Measurements from ENCODE around the gene RASAL3.

Gene RASAL3

DNA sequence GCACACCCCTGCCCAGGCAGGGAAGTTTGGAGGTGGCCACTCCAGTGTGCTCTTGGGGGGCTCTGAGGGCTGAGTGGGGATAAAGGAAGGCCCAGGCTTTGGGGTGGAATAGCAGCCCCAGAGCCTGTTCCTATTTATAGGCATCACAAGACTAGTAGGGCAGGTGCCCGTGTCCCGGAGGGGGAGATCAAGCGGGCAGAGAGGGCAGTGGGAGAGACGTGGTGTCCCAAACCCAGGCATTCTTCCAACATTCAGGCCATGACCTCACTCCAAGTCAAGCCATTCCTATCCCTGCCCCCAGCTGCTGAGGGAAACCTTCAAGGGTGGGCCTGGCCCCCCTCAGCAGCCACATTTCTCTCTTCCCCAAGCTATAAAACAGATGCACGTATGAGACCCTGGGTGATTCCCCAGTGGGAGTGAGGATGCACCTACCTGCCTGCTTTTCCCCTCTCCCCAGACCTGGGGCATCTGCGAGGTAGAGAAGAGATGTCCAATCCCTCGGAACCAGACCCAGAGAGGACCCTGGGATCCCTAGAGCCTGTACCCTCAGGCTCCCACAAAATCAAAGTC, 18.5 kb downstream of the RASAL3 start:
- TF ChIP-seq TSHZ2 (CRISPR knock-in tag; IDR thresholded peaks at IDR 0.05) (no peak), PPARA (CRISPR knock-in tag; IDR thresholded peaks at IDR 0.05; ENCODE audit: borderline replicate concordance) (no peak), BACH2 (CRISPR knock-in tag; IDR thresholded peaks at IDR 0.05; ENCODE audit: borderline replicate concordance) (no peak), TCF4 (CRISPR knock-in tag; IDR thresholded peaks at IDR 0.05; ENCODE audit: borderline replicate concordance) (no peak), ZC3H10 (CRISPR knock-in tag; IDR thresholded peaks at IDR 0.05) (no peak), TOX (CRISPR knock-in tag; IDR thresholded peaks at IDR 0.05; ENCODE audit: borderline replicate concordance) (no peak), ARNTL (CRISPR knock-in tag; IDR thresholded peaks at IDR 0.05; ENCODE audit: borderline replicate concordance, low read depth) (no peak), ZNF565 (CRISPR knock-in tag; conservative IDR thresholded peaks at IDR 0.05; ENCODE audit: low read depth) (no peak), ZFP3 (CRISPR knock-in tag; IDR thresholded peaks at IDR 0.05) (no peak), OSR1 (CRISPR knock-in tag; IDR thresholded peaks at IDR 0.05) (no peak), GLIS3 (CRISPR knock-in tag; IDR thresholded peaks at IDR 0.05) (no peak), ISL1 (CRISPR knock-in tag; IDR thresholded peaks at IDR 0.05) (no peak)
- TF ChIP-seq, protein P1, sequence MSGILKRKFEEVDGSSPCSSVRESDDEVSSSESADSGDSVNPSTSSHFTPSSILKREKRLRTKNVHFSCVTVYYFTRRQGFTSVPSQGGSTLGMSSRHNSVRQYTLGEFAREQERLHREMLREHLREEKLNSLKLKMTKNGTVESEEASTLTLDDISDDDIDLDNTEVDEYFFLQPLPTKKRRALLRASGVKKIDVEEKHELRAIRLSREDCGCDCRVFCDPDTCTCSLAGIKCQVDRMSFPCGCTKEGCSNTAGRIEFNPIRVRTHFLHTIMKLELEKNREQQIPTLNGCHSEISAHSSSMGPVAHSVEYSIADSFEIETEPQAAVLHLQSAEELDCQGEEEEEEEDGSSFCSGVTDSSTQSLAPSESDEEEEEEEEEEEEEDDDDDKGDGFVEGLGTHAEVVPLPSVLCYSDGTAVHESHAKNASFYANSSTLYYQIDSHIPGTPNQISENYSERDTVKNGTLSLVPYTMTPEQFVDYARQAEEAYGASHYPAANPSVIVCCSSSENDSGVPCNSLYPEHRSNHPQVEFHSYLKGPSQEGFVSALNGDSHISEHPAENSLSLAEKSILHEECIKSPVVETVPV (CRISPR knock-in tag; IDR thresholded peaks at IDR 0.05): no peak
- TF ChIP-seq, protein P2, sequence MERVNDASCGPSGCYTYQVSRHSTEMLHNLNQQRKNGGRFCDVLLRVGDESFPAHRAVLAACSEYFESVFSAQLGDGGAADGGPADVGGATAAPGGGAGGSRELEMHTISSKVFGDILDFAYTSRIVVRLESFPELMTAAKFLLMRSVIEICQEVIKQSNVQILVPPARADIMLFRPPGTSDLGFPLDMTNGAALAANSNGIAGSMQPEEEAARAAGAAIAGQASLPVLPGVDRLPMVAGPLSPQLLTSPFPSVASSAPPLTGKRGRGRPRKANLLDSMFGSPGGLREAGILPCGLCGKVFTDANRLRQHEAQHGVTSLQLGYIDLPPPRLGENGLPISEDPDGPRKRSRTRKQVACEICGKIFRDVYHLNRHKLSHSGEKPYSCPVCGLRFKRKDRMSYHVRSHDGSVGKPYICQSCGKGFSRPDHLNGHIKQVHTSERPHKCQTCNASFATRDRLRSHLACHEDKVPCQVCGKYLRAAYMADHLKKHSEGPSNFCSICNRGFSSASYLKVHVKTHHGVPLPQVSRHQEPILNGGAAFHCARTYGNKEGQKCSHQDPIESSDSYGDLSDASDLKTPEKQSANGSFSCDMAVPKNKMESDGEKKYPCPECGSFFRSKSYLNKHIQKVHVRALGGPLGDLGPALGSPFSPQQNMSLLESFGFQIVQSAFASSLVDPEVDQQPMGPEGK (CRISPR knock-in tag; IDR thresholded peaks at IDR 0.05; ENCODE audit: borderline replicate concordance): no peak
- no peak for ATAC-seq

GRCh38 chr19:15445227-15445605, 19.1 kb downstream of the RASAL3 start:
- TF ChIP-seq TCF4 (CRISPR knock-in tag; IDR thresholded peaks at IDR 0.05; ENCODE audit: borderline replicate concordance): no peak
- no peak for TF ChIP-seq SNAI2 (CRISPR knock-in tag; IDR thresholded peaks at IDR 0.05)
- TF ChIP-seq ZNF70 (CRISPR knock-in tag; IDR thresholded peaks at IDR 0.05): no peak
- TF ChIP-seq PPARA (CRISPR knock-in tag; IDR thresholded peaks at IDR 0.05; ENCODE audit: borderline replicate concordance): no peak
- TF ChIP-seq ZNF565 (CRISPR knock-in tag; conservative IDR thresholded peaks at IDR 0.05; ENCODE audit: low read depth): no peak
- TF ChIP-seq, protein P2 (CRISPR knock-in tag; IDR thresholded peaks at IDR 0.05; ENCODE audit: borderline replicate concordance): no peak
- TF ChIP-seq CSDC2 (CRISPR knock-in tag; IDR thresholded peaks at IDR 0.05): no peak
- TF ChIP-seq, protein P1 (CRISPR knock-in tag; IDR thresholded peaks at IDR 0.05): no peak
- TF ChIP-seq POU6F1 (CRISPR knock-in tag; IDR thresholded peaks at IDR 0.05; ENCODE audit: borderline replicate concordance, low read depth): no peak
- no peak for TF ChIP-seq ARNTL (CRISPR knock-in tag; IDR thresholded peaks at IDR 0.05; ENCODE audit: borderline replicate concordance, low read depth)
- TF ChIP-seq ESRRG (CRISPR knock-in tag; IDR thresholded peaks at IDR 0.05): no peak
- TF ChIP-seq ISL1 (CRISPR knock-in tag; IDR thresholded peaks at IDR 0.05): no peak
- TF ChIP-seq GLIS3 (CRISPR knock-in tag; IDR thresholded peaks at IDR 0.05): no peak
- no peak for TF ChIP-seq TOX (CRISPR knock-in tag; IDR thresholded peaks at IDR 0.05; ENCODE audit: borderline replicate concordance)
- TF ChIP-seq ZC3H10 (CRISPR knock-in tag; IDR thresholded peaks at IDR 0.05): no peak
- TF ChIP-seq ZFP30 (CRISPR knock-in tag; IDR thresholded peaks at IDR 0.05): no peak
- no peak for TF ChIP-seq RARB (CRISPR knock-in tag; IDR thresholded peaks at IDR 0.05)
- ATAC-seq: no peak
